HepG2 (cell line): ENCODE measurements around the gene PLA2G2E. TPM values are rescaled to one million over a fixed set of nuclear protein-coding genes. Genes with fewer than 3 reads are reported as not detected.

Source experiments
- ATAC-seq: fragments of 200-7000 bp; cut with Tn5 transposase; 3 replicates; pipeline ENCODE4 v1.9.1; 2020; ENCODE audit warnings: mild to moderate bottlenecking, moderate library complexity
- BruUV-seq: library from RNA; stranded (reverse); fragments of 400-500 nt; replicated peaks from 2 replicates; lab custom pipeline; 2021; lab: Mats Ljungman, UMichigan
- CTCF ChIA-PET: fragments of 300-600 bp; formaldehyde crosslinking; extraction: SDS; loops from one replicate; lab custom pipeline; 2021; ENCODE audit warnings: low total read pairs, inconsistent platforms, low intra/inter-chr PET ratio; lab: Yijun Ruan, JAX
- POLR2A ChIA-PET: fragments of 350-600 bp; sonication (Branson Sonifier 250); formaldehyde crosslinking; loops from one replicate; lab custom pipeline; 2020; ENCODE audit warnings: antibody characterized with exemption, inconsistent platforms; lab: Yijun Ruan, JAX
- DNase-seq: peaks from one replicate; pipeline ENCODE4 v3.0.0-alpha.2; 2015; ENCODE audit warnings: low spot score
- FAIRE-seq: peaks from 3 replicates; lab custom pipeline; 2011; peaks lifted over from hg19 to GRCh38; lab: Jason Lieb, UNC
- H2AFZ ChIP-seq: one replicate; pipeline ENCODE4 v1.6.1; 2011; ENCODE audit warnings: low read length, inconsistent platforms
- H3K27ac ChIP-seq: fragments of 300-600 bp; 3 replicates; pipeline ENCODE4 v1.8.0; 2011; ENCODE audit warnings: mixed run types, mild to moderate bottlenecking, mixed read lengths, low read length, inconsistent platforms; ENCODE audit not compliant: insufficient read depth; ENCODE audit errors: extremely low read length
- H3K27me3 ChIP-seq, 2 experiments: fragments of 200-600 bp in 1 of 2; 2 replicates in 1 of 2; 3 replicates in 1 of 2; pipeline versions ENCODE4 v1.6.0 to v1.8.0; 2011; ENCODE audit warnings: low read length in 2 of 2, mild to moderate bottlenecking in 2 of 2, moderate library complexity in 2 of 2, inconsistent platforms in 1 of 2; ENCODE audit not compliant: insufficient read depth in 2 of 2, control insufficient read depth in 1 of 2
- H3K36me3 ChIP-seq, 2 experiments: fragments of 200-600 bp in 1 of 2; replicated peaks in 1 of 2; 2 replicates in 1 of 2; 3 replicates in 1 of 2; pipeline versions ENCODE4 v1.5.1 to v1.8.0; 2011; ENCODE audit warnings: low read length in 2 of 2, inconsistent platforms in 1 of 2; ENCODE audit not compliant: insufficient read depth in 2 of 2, control insufficient read depth in 1 of 2
- H3K4me1 ChIP-seq: 2 replicates; pipeline ENCODE4 v1.5.1; 2012; ENCODE audit warnings: low read length, inconsistent platforms; ENCODE audit not compliant: insufficient read depth
- H3K4me2 ChIP-seq: 2 replicates; pipeline ENCODE4 v1.6.0; 2011; ENCODE audit warnings: low read depth, low read length, inconsistent platforms
- H3K4me3 ChIP-seq, 3 experiments: fragments of 200-600 bp in 1 of 3; sonication (generic), shearing (Covaris generic) in 1 of 3; replicated peaks in 1 of 3; 2 replicates each; pipeline ENCODE4 v1.5.1; 2011 to 2016; ENCODE audit warnings: low read length in 3 of 3, inconsistent platforms in 2 of 3, low read depth in 2 of 3, mild to moderate bottlenecking in 2 of 3, control low read depth in 1 of 3, mixed read lengths in 1 of 3; ENCODE audit not compliant: insufficient read depth in 1 of 3
- H3K79me2 ChIP-seq: one replicate; pipeline ENCODE4 v1.6.1; 2011; ENCODE audit warnings: low read length, inconsistent platforms; ENCODE audit not compliant: insufficient read depth
- H3K9ac ChIP-seq: 2 replicates; pipeline ENCODE4 v1.6.0; 2011; ENCODE audit warnings: mild to moderate bottlenecking, low read depth, low read length, inconsistent platforms; ENCODE audit not compliant: insufficient read depth
- H3K9me3 ChIP-seq: 2 replicates; pipeline ENCODE4 v1.5.1; 2012; ENCODE audit warnings: mild to moderate bottlenecking, low read length
- H4K20me1 ChIP-seq: 2 replicates; pipeline ENCODE4 v1.6.0; 2011; ENCODE audit warnings: inconsistent platforms, mild to moderate bottlenecking, low read length, moderate library complexity; ENCODE audit not compliant: insufficient read depth
- BCLAF1 ChIP-seq: fragments of 450-650 bp; IDR thresholded peaks from 2 replicates; pipeline ENCODE4 v1.6.1; 2017; ENCODE audit warnings: mild to moderate bottlenecking
- ZBTB25 ChIP-seq: IDR thresholded peaks from 2 replicates; pipeline ENCODE4 v1.6.1; 2018; ENCODE audit warnings: missing genetic modification reagents
- WGBS: methylation state at CpG from one replicate; pipeline ENCODE4 v1.1.6; 2017; ENCODE audit warnings: low lambda C conversion rate; 5-methylcytosine and 5-hydroxymethylcytosine counted together
- in situ Hi-C: cut with HindIII; loops from 2 replicates; pipeline ENCODE4 v1.10.0; 2017; ENCODE audit warnings: low pct_unique_long_range_greater_than_20kb; ENCODE audit not compliant: extremely low pct_ligation_motif_present
- intact Hi-C: fragments of 100-400 bp; cut with micrococcal nuclease; formaldehyde crosslinking; loops from one replicate; pipeline ENCODE4 v1.10.0; 2022; ENCODE audit not compliant: unreplicated experiment
- polyA plus RNA-seq, 8 experiments: library from polyadenylated mRNA; depleted of rRNA in 3 of 8; stranded (reverse) in 7 of 8; unstranded in 1 of 8; fragments of >200 nt; fragmentation: Illumina TruSeq in 4 of 8; extraction: Trizol in 4 of 8; gene quantifications; 2 replicates each; pipeline versions ENCODE4 v1.2.1 to v1.2.3, GENCODE V29; 2011 to 2016; ENCODE audit warnings: low read depth in 4 of 8, missing spikeins in 1 of 8, mixed read lengths in 1 of 8; ENCODE audit not compliant: insufficient read depth in 1 of 8
- total RNA-seq, 5 experiments: library from RNA; depleted of rRNA; stranded (reverse); fragments of >200 nt; fragmentation: Illumina TruSeq; extraction: Trizol; gene quantifications; 2 replicates each; pipeline ENCODE4 v1.2.3, GENCODE V29; 2016; ENCODE audit warnings: low read depth in 1 of 5
- TF ChIP-seq, protein P1 (sequence below): sonication (generic); formaldehyde crosslinking; IDR thresholded peaks from 2 replicates; pipeline ENCODE4 v1.4.0; 2020; ENCODE audit warnings: missing genetic modification reagents, mild to moderate bottlenecking, borderline replicate concordance

PLA2G2E gene
- total and polyA plus RNA-seq, 2 of the 13 experiments (the other 11 are each of a cell fraction or from before 2014, with no cell fraction given), result not detected

DNA sequence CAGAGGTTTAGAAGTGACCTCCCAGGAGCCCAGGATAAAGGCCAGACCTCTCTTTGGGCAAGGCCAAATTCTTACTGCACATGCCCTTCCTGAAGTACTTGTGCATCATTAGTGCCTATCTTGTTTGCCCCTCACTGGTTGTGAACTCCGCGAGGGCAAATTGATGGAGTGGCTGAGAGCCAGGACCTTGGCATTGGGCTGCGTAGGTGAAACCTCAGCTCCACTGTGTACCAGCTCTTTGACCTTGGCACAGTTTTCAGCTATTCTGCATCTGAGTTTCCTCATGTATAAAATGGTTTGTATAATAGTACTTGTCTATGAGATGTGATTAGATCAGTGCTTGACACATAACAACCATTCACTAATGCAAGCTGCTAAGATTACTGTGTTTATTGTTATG lies 29.7 kb downstream of the PLA2G2E start:
- no peak overlapping the region for H3K27ac ChIP-seq
- TF ChIP-seq BCLAF1 (no peak), ZBTB25 (CRISPR knock-in tag) (no peak)
- TF ChIP-seq, protein P1, sequence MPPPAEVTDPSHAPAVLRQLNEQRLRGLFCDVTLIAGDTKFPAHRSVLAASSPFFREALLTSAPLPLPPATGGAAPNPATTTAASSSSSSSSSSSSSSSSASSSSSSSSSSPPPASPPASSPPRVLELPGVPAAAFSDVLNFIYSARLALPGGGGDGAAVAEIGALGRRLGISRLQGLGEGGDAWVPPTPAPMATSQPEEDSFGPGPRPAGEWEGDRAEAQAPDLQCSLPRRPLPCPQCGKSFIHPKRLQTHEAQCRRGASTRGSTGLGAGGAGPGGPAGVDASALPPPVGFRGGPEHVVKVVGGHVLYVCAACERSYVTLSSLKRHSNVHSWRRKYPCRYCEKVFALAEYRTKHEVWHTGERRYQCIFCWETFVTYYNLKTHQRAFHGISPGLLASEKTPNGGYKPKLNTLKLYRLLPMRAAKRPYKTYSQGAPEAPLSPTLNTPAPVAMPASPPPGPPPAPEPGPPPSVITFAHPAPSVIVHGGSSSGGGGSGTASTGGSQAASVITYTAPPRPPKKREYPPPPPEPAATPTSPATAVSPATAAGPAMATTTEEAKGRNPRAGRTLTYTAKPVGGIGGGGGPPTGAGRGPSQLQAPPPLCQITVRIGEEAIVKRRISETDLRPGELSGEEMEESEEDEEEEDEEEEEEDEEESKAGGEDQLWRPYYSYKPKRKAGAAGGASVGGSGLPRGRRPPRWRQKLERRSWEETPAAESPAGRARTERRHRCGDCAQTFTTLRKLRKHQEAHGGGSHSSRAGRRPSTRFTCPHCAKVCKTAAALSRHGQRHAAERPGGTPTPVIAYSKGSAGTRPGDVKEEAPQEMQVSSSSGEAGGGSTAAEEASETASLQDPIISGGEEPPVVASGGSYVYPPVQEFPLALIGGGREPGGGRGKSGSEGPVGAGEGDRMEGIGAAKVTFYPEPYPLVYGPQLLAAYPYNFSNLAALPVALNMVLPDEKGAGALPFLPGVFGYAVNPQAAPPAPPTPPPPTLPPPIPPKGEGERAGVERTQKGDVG (CRISPR knock-in tag), result no peak
- TF ChIP-seq, all 625 proteins: peak for 0
- ChIA-PET POLR2A (interaction anchor here (1.1 kb wide), 1 partner anchor 12 kb away, joined by 3 read pairs; the partner anchor contains the start of gene OTUD3), CTCF (no interaction called here)
- H3K4me3 ChIP-seq, result no peak overlapping the region
- FAIRE-seq (no peak), ATAC-seq (no peak), DNase-seq (no peak)
- peaks cover 4% of the 10 kb centered on the region; the same call in 1 of the 2 replicates for H4K20me1 ChIP-seq
- in situ Hi-C loops, result no loop called here
- H3K27me3 ChIP-seq, result no peaks in the 10 kb centered on the region
- H3K9ac ChIP-seq, result no peak overlapping the region
- intact Hi-C loops, result no loop called here
- H3K79me2 ChIP-seq, result peaks cover 24% of the 10 kb centered on the region
- H3K4me2 ChIP-seq, result no peak overlapping the region
- peaks cover 23 to 68% of the 10 kb centered on the region in 2 experiments for H3K36me3 ChIP-seq
- H2AFZ ChIP-seq, result no peak overlapping the region
- no TSS peak for BruUV-seq
- H3K4me1 ChIP-seq, result peaks cover 17% of the 10 kb centered on the region
- no peaks in the 10 kb centered on the region for H3K9me3 ChIP-seq
- 97% methylated on average over 3 of the region's 3 CpGs for WGBS
